GM23338 (cell line): ENCODE measurements around the gene KIF9. TPM values are rescaled to one million over a fixed set of nuclear protein-coding genes. Genes with fewer than 3 reads are reported as not detected.

Source experiments
- ATAC-seq: fragments of 200-7000 bp; cut with Tn5 transposase; 3 replicates; pipeline ENCODE4 v1.9.1; 2020
- DNase-seq: peaks from one replicate; pipeline ENCODE4 v3.0.0-alpha.2; 2015; ENCODE audit warnings: low spot score
- H2AFZ ChIP-seq: fragments of 200-600 bp; sonication (generic); 2 replicates; pipeline ENCODE4 v1.8.0; 2016; ENCODE audit warnings: antibody characterized with exemption, mild to moderate bottlenecking, moderate library complexity
- H3F3A ChIP-seq: fragments of 200-600 bp; sonication (generic); replicated peaks from 2 replicates; pipeline ENCODE4 v1.8.0; 2017; ENCODE audit warnings: antibody characterized with exemption, mixed run types, low read depth
- H3K27ac ChIP-seq: fragments of 200-600 bp; sonication (generic); 2 replicates; pipeline ENCODE4 v1.6.1; 2016; ENCODE audit warnings: low read depth
- H3K27me3 ChIP-seq: fragments of 200-600 bp; sonication (generic); 2 replicates; pipeline ENCODE4 v1.8.0; 2016; ENCODE audit warnings: mild to moderate bottlenecking, mixed run types, moderate library complexity; ENCODE audit not compliant: insufficient read depth
- H3K36me3 ChIP-seq: fragments of 200-600 bp; sonication (generic); 2 replicates; pipeline ENCODE4 v1.8.0; 2016; ENCODE audit warnings: mild to moderate bottlenecking; ENCODE audit not compliant: insufficient read depth
- H3K4me1 ChIP-seq: fragments of 200-600 bp; sonication (generic); 2 replicates; pipeline ENCODE4 v1.8.0; 2016; ENCODE audit warnings: mild to moderate bottlenecking, moderate library complexity; ENCODE audit not compliant: insufficient read depth
- H3K4me2 ChIP-seq: fragments of 200-600 bp; sonication (generic); 2 replicates; pipeline ENCODE4 v1.7.1; 2017; ENCODE audit warnings: mixed run types
- H3K4me3 ChIP-seq: fragments of 200-600 bp; sonication (generic); 2 replicates; pipeline ENCODE4 v1.6.1; 2016; ENCODE audit warnings: mixed run types
- H3K79me2 ChIP-seq: fragments of 200-600 bp; sonication (generic); replicated peaks from 2 replicates; pipeline ENCODE4 v1.8.0; 2017; ENCODE audit warnings: mild to moderate bottlenecking; ENCODE audit not compliant: insufficient read depth
- H3K9me2 ChIP-seq: fragments of 200-600 bp; sonication (generic); 2 replicates; pipeline ENCODE4 v1.8.0; 2017; ENCODE audit not compliant: insufficient read depth
- H4K20me1 ChIP-seq: fragments of 200-600 bp; sonication (generic); replicated peaks from 2 replicates; pipeline ENCODE4 v1.8.0; 2017; ENCODE audit warnings: mild to moderate bottlenecking; ENCODE audit not compliant: insufficient read depth
- H3K27ac Mint-ChIP-seq: 2 replicates; pipeline ENCODE4 v1.8.0; 2020; ENCODE audit warnings: inconsistent platforms, mild to moderate bottlenecking, moderate library complexity, mixed read lengths
- H3K27me3 Mint-ChIP-seq: 3 replicates; pipeline ENCODE4 v1.8.0; 2022; ENCODE audit warnings: low read depth, mild to moderate bottlenecking, moderate library complexity, mixed read lengths, inconsistent platforms; ENCODE audit not compliant: insufficient read depth, poor library complexity
- H3K36me3 Mint-ChIP-seq: 3 replicates; pipeline ENCODE4 v1.8.0; 2021; ENCODE audit warnings: low read depth, mild to moderate bottlenecking, inconsistent platforms, moderate library complexity, mixed read lengths
- H3K4me1 Mint-ChIP-seq: 3 replicates; pipeline ENCODE4 v1.8.0; 2020; ENCODE audit warnings: mild to moderate bottlenecking, inconsistent platforms, mixed read lengths
- H3K4me3 Mint-ChIP-seq: 3 replicates; pipeline ENCODE4 v1.8.0; 2021; ENCODE audit warnings: moderate library complexity, mild to moderate bottlenecking, inconsistent platforms, mixed read lengths
- H3K9me3 Mint-ChIP-seq: 3 replicates; pipeline ENCODE4 v1.8.0; 2020; ENCODE audit warnings: moderate library complexity, mild to moderate bottlenecking, inconsistent platforms, mixed read lengths
- CREB1 ChIP-seq: fragments of 250-450 bp; sonication (Bioruptor Pico); IDR thresholded peaks from 2 replicates; pipeline ENCODE4 v1.5.0; 2020; ENCODE audit warnings: low read depth, mild to moderate bottlenecking, moderate library complexity
- EZH2 ChIP-seq: fragments of 200-600 bp; sonication (generic); IDR thresholded peaks from one replicate; pipeline ENCODE4 v1.8.0; 2017; ENCODE audit warnings: antibody characterized with exemption, mild to moderate bottlenecking, low read depth; ENCODE audit not compliant: unreplicated experiment
- EZH2phosphoT487 ChIP-seq: fragments of 200-600 bp; sonication (generic); IDR thresholded peaks from one replicate; pipeline ENCODE4 v1.8.1; 2018; ENCODE audit warnings: antibody characterized with exemption; ENCODE audit not compliant: unreplicated experiment
- JUNB ChIP-seq: IDR thresholded peaks from one replicate; pipeline ENCODE4 v1.6.1; 2016; ENCODE audit warnings: antibody characterized with exemption; ENCODE audit not compliant: unreplicated experiment
- NANOG ChIP-seq: IDR thresholded peaks from 2 replicates; pipeline ENCODE4 v1.6.1; 2016; ENCODE audit warnings: antibody characterized with exemption, borderline replicate concordance
- POLR2AphosphoS5 ChIP-seq: IDR thresholded peaks from 2 replicates; pipeline ENCODE4 v1.6.1; 2016; ENCODE audit warnings: antibody characterized with exemption, low read depth
- STAT1 ChIP-seq: IDR thresholded peaks from one replicate; pipeline ENCODE4 v1.6.1; 2016; ENCODE audit warnings: antibody characterized with exemption; ENCODE audit not compliant: unreplicated experiment
- ZNF114 ChIP-seq: fragments of 250-450 bp; sonication (Bioruptor Pico); IDR thresholded peaks from 2 replicates; pipeline ENCODE4 v1.5.0; 2020; ENCODE audit warnings: mild to moderate bottlenecking, moderate library complexity
- ZNF331 ChIP-seq: fragments of 250-450 bp; sonication (Bioruptor Pico); IDR thresholded peaks from 2 replicates; pipeline ENCODE4 v1.5.0; 2020; ENCODE audit warnings: low read depth, mild to moderate bottlenecking, moderate library complexity
- polyA plus RNA-seq: library from polyadenylated mRNA; unstranded; fragments of >200 nt; fragmentation: Nextera tagmentation; extraction: Ambion mirVana; gene quantifications from 2 replicates; pipeline ENCODE4 v1.2.1, GENCODE V29; 2016
- total RNA-seq: library from RNA; depleted of rRNA; stranded (reverse); fragments of >200 nt; shearing (Covaris generic); gene quantifications from 2 replicates; pipeline ENCODE4 v1.2.3, GENCODE V29; 2014
- TF ChIP-seq, protein P1 (sequence below): fragments of 250-450 bp; sonication (Bioruptor Pico); IDR thresholded peaks from 2 replicates; pipeline ENCODE4 v1.5.0; 2020; ENCODE audit warnings: mild to moderate bottlenecking, moderate library complexity
- TF ChIP-seq, protein P2 (sequence below): IDR thresholded peaks from one replicate; pipeline ENCODE4 v1.6.1; 2018; ENCODE audit warnings: antibody characterized with exemption; ENCODE audit not compliant: unreplicated experiment
- TF ChIP-seq, protein P3 (sequence below): IDR thresholded peaks from 2 replicates; pipeline ENCODE4 v1.6.1; 2016; ENCODE audit warnings: antibody characterized with exemption
- TF ChIP-seq, protein P4 (sequence below), 2 experiments: fragments of 200-600 bp in 1 of 2; sonication (generic) in 1 of 2; conservative IDR thresholded peaks; 2 replicates each; pipeline versions ENCODE4 v1.5.1 to v1.6.1; 2016 to 2017; ENCODE audit warnings: antibody characterized with exemption in 2 of 2, low read depth in 2 of 2, mild to moderate bottlenecking in 2 of 2, moderate library complexity in 1 of 2

KIF9 gene
- total and polyA plus RNA-seq, 2 experiments from 2014 or later, result 12.6 to 14.0 TPM

DNA sequence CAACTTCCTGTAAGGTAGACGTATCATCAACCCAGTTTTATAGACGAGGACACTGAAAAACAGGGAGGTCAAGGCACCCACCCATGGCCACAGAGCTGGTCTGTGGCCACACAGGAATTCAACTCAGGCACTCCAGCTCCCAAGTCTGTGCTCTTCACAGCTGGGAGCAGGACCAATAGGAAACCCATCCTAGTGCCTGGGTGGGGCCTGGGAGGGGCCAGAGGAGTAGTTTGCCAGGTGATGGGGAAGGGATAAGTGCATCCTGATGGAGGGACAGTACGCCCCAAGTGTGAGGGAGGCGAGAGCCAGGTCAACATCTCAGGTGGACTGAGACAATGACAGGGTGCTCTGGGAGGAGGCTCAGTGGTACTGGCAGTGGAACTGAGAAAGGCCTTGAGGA lies 22.0 kb downstream of the KIF9 start:
- H3K4me3 ChIP-seq, result no peak overlapping the region
- H3K4me1 Mint-ChIP-seq, result peaks cover 7% of the 10 kb centered on the region
- peak overlapping the region; percentile 62 for H3K4me2 ChIP-seq
- no peaks in the 10 kb centered on the region for H3K9me3 Mint-ChIP-seq
- H3K36me3 ChIP-seq, result no peaks in the 10 kb centered on the region
- H2AFZ ChIP-seq, result peak overlapping the region; percentile 90
- DNase-seq (peak; percentile 38), ATAC-seq (peak; percentile 86)
- peaks cover 9% of the 10 kb centered on the region for H3K4me1 ChIP-seq
- H3K27ac Mint-ChIP-seq, result no peak overlapping the region
- peaks cover 6% of the 10 kb centered on the region for H3K27me3 Mint-ChIP-seq
- TF ChIP-seq, protein P1, sequence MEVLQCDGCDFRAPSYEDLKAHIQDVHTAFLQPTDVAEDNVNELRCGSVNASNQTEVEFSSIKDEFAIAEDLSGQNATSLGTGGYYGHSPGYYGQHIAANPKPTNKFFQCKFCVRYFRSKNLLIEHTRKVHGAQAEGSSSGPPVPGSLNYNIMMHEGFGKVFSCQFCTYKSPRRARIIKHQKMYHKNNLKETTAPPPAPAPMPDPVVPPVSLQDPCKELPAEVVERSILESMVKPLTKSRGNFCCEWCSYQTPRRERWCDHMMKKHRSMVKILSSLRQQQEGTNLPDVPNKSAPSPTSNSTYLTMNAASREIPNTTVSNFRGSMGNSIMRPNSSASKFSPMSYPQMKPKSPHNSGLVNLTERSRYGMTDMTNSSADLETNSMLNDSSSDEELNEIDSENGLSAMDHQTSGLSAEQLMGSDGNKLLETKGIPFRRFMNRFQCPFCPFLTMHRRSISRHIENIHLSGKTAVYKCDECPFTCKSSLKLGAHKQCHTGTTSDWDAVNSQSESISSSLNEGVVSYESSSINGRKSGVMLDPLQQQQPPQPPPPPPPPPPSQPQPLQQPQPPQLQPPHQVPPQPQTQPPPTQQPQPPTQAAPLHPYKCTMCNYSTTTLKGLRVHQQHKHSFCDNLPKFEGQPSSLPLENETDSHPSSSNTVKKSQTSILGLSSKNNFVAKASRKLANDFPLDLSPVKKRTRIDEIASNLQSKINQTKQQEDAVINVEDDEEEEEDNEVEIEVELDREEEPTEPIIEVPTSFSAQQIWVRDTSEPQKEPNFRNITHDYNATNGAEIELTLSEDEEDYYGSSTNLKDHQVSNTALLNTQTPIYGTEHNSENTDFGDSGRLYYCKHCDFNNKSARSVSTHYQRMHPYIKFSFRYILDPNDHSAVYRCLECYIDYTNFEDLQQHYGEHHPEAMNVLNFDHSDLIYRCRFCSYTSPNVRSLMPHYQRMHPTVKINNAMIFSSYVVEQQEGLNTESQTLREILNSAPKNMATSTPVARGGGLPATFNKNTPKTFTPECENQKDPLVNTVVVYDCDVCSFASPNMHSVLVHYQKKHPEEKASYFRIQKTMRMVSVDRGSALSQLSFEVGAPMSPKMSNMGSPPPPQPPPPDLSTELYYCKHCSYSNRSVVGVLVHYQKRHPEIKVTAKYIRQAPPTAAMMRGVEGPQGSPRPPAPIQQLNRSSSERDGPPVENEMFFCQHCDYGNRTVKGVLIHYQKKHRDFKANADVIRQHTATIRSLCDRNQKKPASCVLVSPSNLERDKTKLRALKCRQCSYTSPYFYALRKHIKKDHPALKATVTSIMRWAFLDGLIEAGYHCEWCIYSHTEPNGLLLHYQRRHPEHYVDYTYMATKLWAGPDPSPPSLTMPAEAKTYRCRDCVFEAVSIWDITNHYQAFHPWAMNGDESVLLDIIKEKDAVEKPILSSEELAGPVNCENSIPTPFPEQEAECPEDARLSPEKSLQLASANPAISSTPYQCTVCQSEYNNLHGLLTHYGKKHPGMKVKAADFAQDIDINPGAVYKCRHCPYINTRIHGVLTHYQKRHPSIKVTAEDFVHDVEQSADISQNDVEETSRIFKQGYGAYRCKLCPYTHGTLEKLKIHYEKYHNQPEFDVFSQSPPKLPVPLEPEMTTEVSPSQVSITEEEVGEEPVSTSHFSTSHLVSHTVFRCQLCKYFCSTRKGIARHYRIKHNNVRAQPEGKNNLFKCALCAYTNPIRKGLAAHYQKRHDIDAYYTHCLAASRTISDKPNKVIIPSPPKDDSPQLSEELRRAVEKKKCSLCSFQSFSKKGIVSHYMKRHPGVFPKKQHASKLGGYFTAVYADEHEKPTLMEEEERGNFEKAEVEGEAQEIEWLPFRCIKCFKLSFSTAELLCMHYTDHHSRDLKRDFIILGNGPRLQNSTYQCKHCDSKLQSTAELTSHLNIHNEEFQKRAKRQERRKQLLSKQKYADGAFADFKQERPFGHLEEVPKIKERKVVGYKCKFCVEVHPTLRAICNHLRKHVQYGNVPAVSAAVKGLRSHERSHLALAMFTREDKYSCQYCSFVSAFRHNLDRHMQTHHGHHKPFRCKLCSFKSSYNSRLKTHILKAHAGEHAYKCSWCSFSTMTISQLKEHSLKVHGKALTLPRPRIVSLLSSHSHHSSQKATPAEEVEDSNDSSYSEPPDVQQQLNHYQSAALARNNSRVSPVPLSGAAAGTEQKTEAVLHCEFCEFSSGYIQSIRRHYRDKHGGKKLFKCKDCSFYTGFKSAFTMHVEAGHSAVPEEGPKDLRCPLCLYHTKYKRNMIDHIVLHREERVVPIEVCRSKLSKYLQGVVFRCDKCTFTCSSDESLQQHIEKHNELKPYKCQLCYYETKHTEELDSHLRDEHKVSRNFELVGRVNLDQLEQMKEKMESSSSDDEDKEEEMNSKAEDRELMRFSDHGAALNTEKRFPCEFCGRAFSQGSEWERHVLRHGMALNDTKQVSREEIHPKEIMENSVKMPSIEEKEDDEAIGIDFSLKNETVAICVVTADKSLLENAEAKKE (CRISPR knock-in tag), result no peak
- no peak for TF ChIP-seq ZNF331 (CRISPR knock-in tag)
- no peak for TF ChIP-seq CREB1 (CRISPR knock-in tag)
- no peak for TF ChIP-seq ZNF114 (CRISPR knock-in tag)
- no peak for TF ChIP-seq STAT1
- no peak for TF ChIP-seq JUNB
- TF ChIP-seq, protein P2, sequence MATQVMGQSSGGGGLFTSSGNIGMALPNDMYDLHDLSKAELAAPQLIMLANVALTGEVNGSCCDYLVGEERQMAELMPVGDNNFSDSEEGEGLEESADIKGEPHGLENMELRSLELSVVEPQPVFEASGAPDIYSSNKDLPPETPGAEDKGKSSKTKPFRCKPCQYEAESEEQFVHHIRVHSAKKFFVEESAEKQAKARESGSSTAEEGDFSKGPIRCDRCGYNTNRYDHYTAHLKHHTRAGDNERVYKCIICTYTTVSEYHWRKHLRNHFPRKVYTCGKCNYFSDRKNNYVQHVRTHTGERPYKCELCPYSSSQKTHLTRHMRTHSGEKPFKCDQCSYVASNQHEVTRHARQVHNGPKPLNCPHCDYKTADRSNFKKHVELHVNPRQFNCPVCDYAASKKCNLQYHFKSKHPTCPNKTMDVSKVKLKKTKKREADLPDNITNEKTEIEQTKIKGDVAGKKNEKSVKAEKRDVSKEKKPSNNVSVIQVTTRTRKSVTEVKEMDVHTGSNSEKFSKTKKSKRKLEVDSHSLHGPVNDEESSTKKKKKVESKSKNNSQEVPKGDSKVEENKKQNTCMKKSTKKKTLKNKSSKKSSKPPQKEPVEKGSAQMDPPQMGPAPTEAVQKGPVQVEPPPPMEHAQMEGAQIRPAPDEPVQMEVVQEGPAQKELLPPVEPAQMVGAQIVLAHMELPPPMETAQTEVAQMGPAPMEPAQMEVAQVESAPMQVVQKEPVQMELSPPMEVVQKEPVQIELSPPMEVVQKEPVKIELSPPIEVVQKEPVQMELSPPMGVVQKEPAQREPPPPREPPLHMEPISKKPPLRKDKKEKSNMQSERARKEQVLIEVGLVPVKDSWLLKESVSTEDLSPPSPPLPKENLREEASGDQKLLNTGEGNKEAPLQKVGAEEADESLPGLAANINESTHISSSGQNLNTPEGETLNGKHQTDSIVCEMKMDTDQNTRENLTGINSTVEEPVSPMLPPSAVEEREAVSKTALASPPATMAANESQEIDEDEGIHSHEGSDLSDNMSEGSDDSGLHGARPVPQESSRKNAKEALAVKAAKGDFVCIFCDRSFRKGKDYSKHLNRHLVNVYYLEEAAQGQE, result no peak
- TF ChIP-seq, protein P3, sequence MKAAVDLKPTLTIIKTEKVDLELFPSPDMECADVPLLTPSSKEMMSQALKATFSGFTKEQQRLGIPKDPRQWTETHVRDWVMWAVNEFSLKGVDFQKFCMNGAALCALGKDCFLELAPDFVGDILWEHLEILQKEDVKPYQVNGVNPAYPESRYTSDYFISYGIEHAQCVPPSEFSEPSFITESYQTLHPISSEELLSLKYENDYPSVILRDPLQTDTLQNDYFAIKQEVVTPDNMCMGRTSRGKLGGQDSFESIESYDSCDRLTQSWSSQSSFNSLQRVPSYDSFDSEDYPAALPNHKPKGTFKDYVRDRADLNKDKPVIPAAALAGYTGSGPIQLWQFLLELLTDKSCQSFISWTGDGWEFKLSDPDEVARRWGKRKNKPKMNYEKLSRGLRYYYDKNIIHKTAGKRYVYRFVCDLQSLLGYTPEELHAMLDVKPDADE, result no peak
- no peak for TF ChIP-seq NANOG
- no peak for TF ChIP-seq EZH2
- no peak for TF ChIP-seq POLR2AphosphoS5
- no peak for TF ChIP-seq EZH2phosphoT487
- TF ChIP-seq, protein P4, sequence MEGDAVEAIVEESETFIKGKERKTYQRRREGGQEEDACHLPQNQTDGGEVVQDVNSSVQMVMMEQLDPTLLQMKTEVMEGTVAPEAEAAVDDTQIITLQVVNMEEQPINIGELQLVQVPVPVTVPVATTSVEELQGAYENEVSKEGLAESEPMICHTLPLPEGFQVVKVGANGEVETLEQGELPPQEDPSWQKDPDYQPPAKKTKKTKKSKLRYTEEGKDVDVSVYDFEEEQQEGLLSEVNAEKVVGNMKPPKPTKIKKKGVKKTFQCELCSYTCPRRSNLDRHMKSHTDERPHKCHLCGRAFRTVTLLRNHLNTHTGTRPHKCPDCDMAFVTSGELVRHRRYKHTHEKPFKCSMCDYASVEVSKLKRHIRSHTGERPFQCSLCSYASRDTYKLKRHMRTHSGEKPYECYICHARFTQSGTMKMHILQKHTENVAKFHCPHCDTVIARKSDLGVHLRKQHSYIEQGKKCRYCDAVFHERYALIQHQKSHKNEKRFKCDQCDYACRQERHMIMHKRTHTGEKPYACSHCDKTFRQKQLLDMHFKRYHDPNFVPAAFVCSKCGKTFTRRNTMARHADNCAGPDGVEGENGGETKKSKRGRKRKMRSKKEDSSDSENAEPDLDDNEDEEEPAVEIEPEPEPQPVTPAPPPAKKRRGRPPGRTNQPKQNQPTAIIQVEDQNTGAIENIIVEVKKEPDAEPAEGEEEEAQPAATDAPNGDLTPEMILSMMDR (conservative IDR thresholded peaks at IDR 0.05; ENCODE audit: low read depth in 2 of 2), result no peak
- peak overlapping the region; percentile 83; the same call in 1 of the 2 replicates for H3K27ac ChIP-seq
- H3K4me3 Mint-ChIP-seq, result no peak overlapping the region
- H3K79me2 ChIP-seq, result no peaks in the 10 kb centered on the region
- no peaks in the 10 kb centered on the region for H4K20me1 ChIP-seq
- no peaks in the 10 kb centered on the region for H3K27me3 ChIP-seq
- H3F3A ChIP-seq, result 0 out of 2 replicates have a peak, but pooled peaks cover 3% of the 10 kb centered on the region
- peaks cover 8% of the 10 kb centered on the region for H3K9me2 ChIP-seq
- no peaks in the 10 kb centered on the region for H3K36me3 Mint-ChIP-seq
